Ovary (tissue), 9 donors: ENCODE measurements around the gene TTC33. TPM values are rescaled to one million over a fixed set of nuclear protein-coding genes. Genes with fewer than 3 reads are reported as not detected.
"Not testable (repeated sequence)": the region's sequence is repeated elsewhere in the genome, so short reads cannot be mapped to it uniquely, and the experiment has no call there.

Experiments used
- DNase-seq, 5 donors: peaks; one replicate each; pipeline ENCODE4 v3.0.0-alpha.2; 2019 to 2020
- H3K27ac ChIP-seq, 2 donors: fragments of 200-600 bp; one replicate each; pipeline versions ENCODE4 v1.5.1 to v1.8.0; 2019 to 2022
- H3K27me3 ChIP-seq: fragments of 200-600 bp; one replicate; pipeline ENCODE4 v1.8.0; 2022
- H3K36me3 ChIP-seq: fragments of 200-600 bp; sonication (generic); one replicate; pipeline ENCODE4 v1.5.1; 2019
- H3K4me1 ChIP-seq: one replicate; pipeline ENCODE4 v1.8.1; 2013; ENCODE audit warnings: mild to moderate bottlenecking, moderate library complexity; ENCODE audit not compliant: insufficient read depth
- H3K4me3 ChIP-seq: fragments of 200-600 bp; sonication (generic); one replicate; pipeline ENCODE4 v1.5.1; 2017
- H3K9me3 ChIP-seq, 2 donors: fragments of 200-600 bp in 1 of 2; sonication (generic) in 1 of 2; one replicate each; pipeline versions ENCODE4 v1.5.1 to v1.8.1; 2013 to 2019; ENCODE audit warnings: mild to moderate bottlenecking in 1 of 2, moderate library complexity in 1 of 2
- EP300 ChIP-seq: sonication (generic); formaldehyde crosslinking; IDR thresholded peaks from one replicate; pipeline ENCODE4 v1.6.1; 2017; ENCODE audit warnings: antibody characterized with exemption
- POLR2A ChIP-seq: fragments of 450-650 bp; IDR thresholded peaks from one replicate; pipeline ENCODE4 v1.6.1; 2017; ENCODE audit warnings: antibody characterized with exemption, mild to moderate bottlenecking, moderate library complexity
- WGBS, 3 donors: extraction: QIAGEN DNeasy Blood & Tissue Kit in 1 of 3; methylation state at CpG; one replicate each; pipeline versions ENCODE4 v1.1.5 to v1.1.7; 2013 to 2017; 5-methylcytosine and 5-hydroxymethylcytosine counted together
- intact Hi-C, 4 donors: fragments of 100-400 bp; cut with DNase I; formaldehyde crosslinking; loops; one replicate each; pipeline versions ENCODE4 v1.11.0 to v1.15.1; 2022 to 2023
- polyA plus RNA-seq, 2 donors: library from polyadenylated mRNA; stranded (reverse); fragments of 200-250 nt in 1 of 2; fragments of 350-450 nt in 1 of 2; fragmentation: Illumina TruSeq in 1 of 2; extraction: RNeasy Lipid Tissue Mini Kit (QIAGEN cat#74804) in 1 of 2; gene quantifications; one replicate each; pipeline ENCODE4 v1.2.3, GENCODE V29; 2013 to 2014
- total RNA-seq, 7 donors: library from RNA; depleted of rRNA in 2 of 7; stranded (reverse); fragments of >200 nt in 2 of 7; fragmentation: NEBNext Ultra II Directional in 3 of 7; extraction: Animal tissue kit (Norgen Biotek cat#: 25700) in 3 of 7; gene quantifications; one replicate each; pipeline versions ENCODE4 v1.1.0 to v1.2.4, GENCODE V29; 2016 to 2023
- TF ChIP-seq, protein P1 (sequence below), 3 donors: fragments of 450-650 bp in 2 of 3; fragments of 200-600 bp in 1 of 3; IDR thresholded peaks; one replicate each; pipeline versions ENCODE4 v1.5.1 to v1.8.0; 2016 to 2022; ENCODE audit warnings: antibody characterized with exemption in 3 of 3, mild to moderate bottlenecking in 1 of 3
- donor health status: DM: no; HTN: no; CAD: no; lungs with moderate emphysema.
- donor health status: DM: no; HTN: no; CAD: no.
- donor health status: Bipolar disorder and iron deficiency.
- donor health status: DM: yes; HTN: yes; CAD: no.
- donor health status: DM: no; HTN: no; CAD: no.
- donor health status: DM: yes; HTN: yes; CAD: no.

TTC33 gene
- total and polyA plus RNA-seq, 9 donors: 10.6 to 26.0 (median 18.8) TPM

DNA sequence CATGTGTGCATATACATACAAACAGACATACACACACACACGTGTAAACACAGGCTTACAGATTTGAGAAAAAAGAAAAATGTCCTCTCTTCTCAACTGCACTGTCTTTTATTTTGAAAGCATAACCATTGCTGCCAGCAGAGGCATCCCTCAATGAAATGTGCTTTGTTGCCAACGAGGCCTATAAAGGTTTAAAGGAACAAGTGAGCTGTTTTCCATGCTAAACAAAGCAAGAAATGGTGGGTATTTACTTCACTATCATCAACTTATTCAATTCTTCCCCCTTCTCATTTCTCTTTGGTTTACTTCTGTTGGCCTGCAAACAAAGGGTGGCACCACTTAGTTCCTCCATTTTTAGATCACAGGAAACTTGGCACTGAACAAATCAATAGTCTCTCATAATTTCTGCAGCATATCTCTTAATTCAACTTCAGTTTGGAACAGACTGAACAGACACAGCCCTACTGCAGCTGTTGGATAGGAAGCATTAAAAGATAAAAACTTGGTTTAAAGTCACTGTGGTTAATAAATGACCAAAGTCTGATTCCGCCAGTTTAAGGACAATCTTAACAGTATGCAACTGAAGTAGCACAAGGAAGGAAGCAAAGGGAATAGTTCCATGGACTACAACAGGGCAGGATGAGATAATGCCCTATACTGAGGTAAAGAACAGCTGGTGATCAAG is 21.7 kb downstream of the TTC33 start:
- 25 to 33% (median 31%) methylated on average over 3 of the region's 3 CpGs for WGBS, 3 donors
- Histone ChIP-seq H3K27ac (no peak overlapping the region), H3K36me3 (no peaks in the 10 kb centered on the region)

DNA sequence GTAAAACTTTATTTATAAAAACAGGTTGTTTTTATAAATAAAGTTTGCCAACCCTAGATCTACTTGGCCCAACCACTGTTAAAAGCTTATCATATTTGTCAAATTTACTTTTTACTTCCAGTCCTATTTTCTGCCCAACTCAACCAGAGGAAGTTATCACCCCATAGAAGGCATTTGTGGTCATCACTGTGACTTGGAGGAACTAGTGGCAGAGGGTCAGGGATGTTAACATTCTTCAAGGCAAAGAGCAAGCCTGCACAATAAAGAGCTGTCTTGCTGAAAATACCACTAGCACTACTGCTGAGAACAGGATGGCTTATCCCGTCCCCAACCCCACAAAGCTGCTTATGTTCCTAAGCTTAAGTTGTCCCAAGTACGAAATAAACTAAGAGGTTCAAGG is 22.3 kb downstream of the TTC33 start:
- Histone ChIP-seq H3K4me1 (peaks cover 4% of the 10 kb centered on the region), H3K9me3 (no peaks in the 10 kb centered on the region), H3K36me3 (no peaks in the 10 kb centered on the region), H3K4me3 (no peak overlapping the region), H3K27me3 (no peaks in the 10 kb centered on the region), H3K27ac (no peak overlapping the region)
- intact Hi-C loops: no loop called here
- no peak for DNase-seq
- TF ChIP-seq EP300: no peak
- TF ChIP-seq, protein P1, sequence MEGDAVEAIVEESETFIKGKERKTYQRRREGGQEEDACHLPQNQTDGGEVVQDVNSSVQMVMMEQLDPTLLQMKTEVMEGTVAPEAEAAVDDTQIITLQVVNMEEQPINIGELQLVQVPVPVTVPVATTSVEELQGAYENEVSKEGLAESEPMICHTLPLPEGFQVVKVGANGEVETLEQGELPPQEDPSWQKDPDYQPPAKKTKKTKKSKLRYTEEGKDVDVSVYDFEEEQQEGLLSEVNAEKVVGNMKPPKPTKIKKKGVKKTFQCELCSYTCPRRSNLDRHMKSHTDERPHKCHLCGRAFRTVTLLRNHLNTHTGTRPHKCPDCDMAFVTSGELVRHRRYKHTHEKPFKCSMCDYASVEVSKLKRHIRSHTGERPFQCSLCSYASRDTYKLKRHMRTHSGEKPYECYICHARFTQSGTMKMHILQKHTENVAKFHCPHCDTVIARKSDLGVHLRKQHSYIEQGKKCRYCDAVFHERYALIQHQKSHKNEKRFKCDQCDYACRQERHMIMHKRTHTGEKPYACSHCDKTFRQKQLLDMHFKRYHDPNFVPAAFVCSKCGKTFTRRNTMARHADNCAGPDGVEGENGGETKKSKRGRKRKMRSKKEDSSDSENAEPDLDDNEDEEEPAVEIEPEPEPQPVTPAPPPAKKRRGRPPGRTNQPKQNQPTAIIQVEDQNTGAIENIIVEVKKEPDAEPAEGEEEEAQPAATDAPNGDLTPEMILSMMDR (IDR thresholded peaks at IDR 0.05): no peak
- no peak for TF ChIP-seq POLR2A
- WGBS, 3 donors: 79 to 89% (median 81%) methylated on average over 2 of the region's 2 CpGs

More for the DNA sequence above, 21.7 kb downstream of the TTC33 start:
- Histone ChIP-seq H3K4me3 (no peak overlapping the region), H3K27me3 (no peaks in the 10 kb centered on the region), H3K9me3 (no peaks in the 10 kb centered on the region), H3K4me1 (peaks cover 4% of the 10 kb centered on the region)
- no peak for DNase-seq
- TF ChIP-seq POLR2A (no peak), EP300 (no peak)
- TF ChIP-seq, protein P1 (IDR thresholded peaks at IDR 0.05): no peak
- intact Hi-C loops: no loop called here

DNA sequence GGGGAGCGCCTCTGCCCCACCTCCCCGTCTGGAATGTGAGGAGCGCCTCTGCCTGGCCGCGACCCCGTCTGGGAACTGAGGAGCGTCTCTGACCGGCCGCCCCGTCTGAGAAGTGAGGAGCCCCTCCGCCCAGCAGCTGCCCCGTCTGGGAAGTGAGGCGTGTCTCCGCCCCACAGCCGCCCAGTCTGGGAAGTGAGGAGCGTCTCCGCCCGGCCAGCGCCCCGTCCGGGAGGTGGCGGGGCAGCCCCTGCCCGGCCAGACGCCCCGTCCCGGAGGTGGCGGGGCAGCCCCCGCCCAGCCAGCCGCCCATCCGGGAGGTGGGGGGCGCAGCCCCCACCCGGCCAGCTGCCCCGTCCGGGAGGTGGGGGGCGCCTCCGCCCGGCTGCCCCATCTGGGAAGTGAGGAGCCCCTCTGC is 33.3 kb downstream of the TTC33 start:
- DNase-seq, H3K36me3 ChIP-seq, H3K4me3 ChIP-seq, H3K27ac ChIP-seq, H3K9me3 ChIP-seq, H3K27me3 ChIP-seq, H3K4me1 ChIP-seq, intact Hi-C loops: not testable (repeated sequence)
- 92 to 95% (median 93%) methylated on average over 32 to 37 of the region's 37 CpGs for WGBS, 3 donors

DNA sequence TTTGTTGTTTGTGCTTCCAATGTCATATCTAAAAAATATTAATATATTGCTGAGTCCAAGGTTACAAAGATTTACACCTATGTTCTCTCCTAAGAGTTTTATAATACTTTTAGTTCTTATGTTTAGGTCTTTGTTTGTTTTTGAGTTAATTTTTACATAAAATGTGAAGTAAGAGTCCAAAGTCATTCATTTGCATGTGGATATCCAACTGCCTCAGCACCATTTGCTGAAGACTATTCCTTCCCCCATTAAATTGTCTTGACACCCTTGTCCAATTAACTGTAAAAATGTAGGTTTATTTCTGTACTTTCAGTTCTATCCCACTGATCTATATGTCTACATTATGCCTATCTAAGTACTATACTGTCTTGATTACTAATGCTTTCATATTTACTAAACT is 35.7 kb downstream of the TTC33 start:
- H3K27ac ChIP-seq: no peak overlapping the region
- H3K9me3 ChIP-seq: peaks cover 0 to 8% of the 10 kb centered on the region in 2 donors
- H3K36me3 ChIP-seq: no peaks in the 10 kb centered on the region
- TF ChIP-seq, protein P1 (IDR thresholded peaks at IDR 0.05): no peak
- no peak for TF ChIP-seq EP300
- TF ChIP-seq POLR2A: no peak
- DNase-seq: no peak
- intact Hi-C loops: no loop called here
- no peak overlapping the region for H3K4me3 ChIP-seq
- H3K27me3 ChIP-seq: no peaks in the 10 kb centered on the region
- no peaks in the 10 kb centered on the region for H3K4me1 ChIP-seq

DNA sequence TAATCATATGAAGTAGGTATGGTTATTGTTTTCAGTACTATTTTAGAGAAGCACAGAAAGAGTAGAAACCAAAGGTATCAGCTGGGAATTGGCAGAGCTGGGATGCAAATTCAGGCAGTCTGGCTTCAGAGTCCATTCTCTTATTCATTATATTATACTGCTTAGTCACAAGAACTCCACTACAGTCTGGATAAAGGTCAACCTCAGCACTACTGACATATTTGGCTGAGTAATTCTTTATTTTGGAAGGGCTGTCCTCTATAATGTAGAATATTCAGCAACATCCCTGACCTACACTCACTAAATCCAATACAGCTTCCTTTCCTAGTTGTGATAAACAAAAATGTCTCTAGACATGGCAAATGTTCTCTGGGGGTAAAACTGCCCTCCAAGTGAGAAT is 38.5 kb downstream of the TTC33 start:
- no peaks in the 10 kb centered on the region for H3K4me1 ChIP-seq
- no peak overlapping the region for H3K27ac ChIP-seq
- TF ChIP-seq, protein P1 (IDR thresholded peaks at IDR 0.05): no peak
- TF ChIP-seq EP300: no peak
- TF ChIP-seq POLR2A: no peak
- no peaks in the 10 kb centered on the region for H3K36me3 ChIP-seq
- no peak overlapping the region for H3K4me3 ChIP-seq
- DNase-seq: no peak
- peaks cover 0 to 5% of the 10 kb centered on the region in 2 donors for H3K9me3 ChIP-seq
- H3K27me3 ChIP-seq: no peaks in the 10 kb centered on the region
- intact Hi-C loops: no loop called here
